HepG2 (cell line): ENCODE data around the gene PIEZO1. TPM values are rescaled to one million over a fixed set of nuclear protein-coding genes. Genes with fewer than 3 reads are reported as not detected.

Experiments used
- BORCS8-MEF2B ChIP-seq: sonication (generic); formaldehyde crosslinking; IDR thresholded peaks from 2 replicates; pipeline ENCODE4 v1.8.0; 2022; ENCODE audit warnings: mild to moderate bottlenecking, missing genetic modification reagents
- CAMTA2 ChIP-seq: sonication (generic); formaldehyde crosslinking; IDR thresholded peaks from 2 replicates; pipeline ENCODE4 v1.4.0; 2020; ENCODE audit warnings: mild to moderate bottlenecking, missing genetic modification reagents, borderline replicate concordance
- CHD4 ChIP-seq: fragments of 200-600 bp; sonication (generic); IDR thresholded peaks from 2 replicates; pipeline ENCODE4 v1.7.0; 2017; ENCODE audit warnings: mild to moderate bottlenecking, low read length, borderline replicate concordance
- FOXP1 ChIP-seq, 2 experiments: fragments of 450-650 bp in 1 of 2; IDR thresholded peaks; 2 replicates each; pipeline ENCODE4 v1.6.1; 2017 to 2018; ENCODE audit warnings: antibody characterized with exemption in 1 of 2
- IRF2 ChIP-seq: IDR thresholded peaks from 2 replicates; pipeline ENCODE4 v1.6.1; 2018; ENCODE audit warnings: missing genetic modification reagents, missing compliant biosample characterization
- JUN ChIP-seq: sonication (generic); formaldehyde crosslinking; IDR thresholded peaks from 2 replicates; pipeline ENCODE4 v1.4.0; 2020; ENCODE audit warnings: mild to moderate bottlenecking, missing genetic modification reagents
- KLF16 ChIP-seq, 2 experiments: sonication (generic) in 1 of 2; formaldehyde crosslinking in 1 of 2; IDR thresholded peaks; 2 replicates each; pipeline versions ENCODE4 v1.6.1 to v1.8.0; 2016 to 2023; ENCODE audit warnings: missing genetic modification reagents in 2 of 2, missing compliant biosample characterization in 1 of 2
- KMT2A ChIP-seq: sonication (generic); formaldehyde crosslinking; IDR thresholded peaks from 2 replicates; pipeline ENCODE4 v1.4.0; 2020; ENCODE audit warnings: missing genetic modification reagents
- NCOA1 ChIP-seq: sonication (generic); formaldehyde crosslinking; IDR thresholded peaks from 2 replicates; pipeline ENCODE4 v1.9.0; 2021; ENCODE audit warnings: missing genetic modification reagents
- POGK ChIP-seq: sonication (generic); formaldehyde crosslinking; conservative IDR thresholded peaks from 2 replicates; pipeline ENCODE4 v1.8.0; 2022; ENCODE audit warnings: mild to moderate bottlenecking, moderate library complexity, missing genetic modification reagents
- SIN3B ChIP-seq: fragments of 150-350 bp; IDR thresholded peaks from 2 replicates; pipeline ENCODE4 v1.6.1; 2014; ENCODE audit warnings: low read length
- TEAD2 ChIP-seq: sonication (generic); formaldehyde crosslinking; IDR thresholded peaks from 2 replicates; pipeline ENCODE4 v1.9.0; 2021; ENCODE audit warnings: missing genetic modification reagents
- TEF ChIP-seq: sonication (generic); formaldehyde crosslinking; IDR thresholded peaks from 2 replicates; pipeline ENCODE4 v1.5.0; 2020; ENCODE audit warnings: missing genetic modification reagents
- YEATS2 ChIP-seq: sonication (generic); formaldehyde crosslinking; IDR thresholded peaks from 2 replicates; pipeline ENCODE4 v1.4.0; 2020; ENCODE audit warnings: missing genetic modification reagents, borderline replicate concordance
- ZNF292 ChIP-seq: sonication (generic); formaldehyde crosslinking; IDR thresholded peaks from 2 replicates; pipeline ENCODE4 v1.8.1; 2022; ENCODE audit warnings: mild to moderate bottlenecking, low read depth, missing genetic modification reagents, borderline replicate concordance
- ZNF496 ChIP-seq: sonication (generic); formaldehyde crosslinking; IDR thresholded peaks from 2 replicates; pipeline ENCODE4 v1.8.1; 2023; ENCODE audit warnings: mild to moderate bottlenecking, moderate library complexity, missing genetic modification reagents; ENCODE audit not compliant: insufficient replicate concordance
- ZNF569 ChIP-seq: sonication (generic); formaldehyde crosslinking; IDR thresholded peaks from 2 replicates; pipeline ENCODE4 v1.5.0; 2020; ENCODE audit warnings: mild to moderate bottlenecking, missing genetic modification reagents, moderate library complexity, borderline replicate concordance
- ZNF792 ChIP-seq: IDR thresholded peaks from 2 replicates; pipeline ENCODE4 v1.6.1; 2016
- ZNF883 ChIP-seq: sonication (generic); formaldehyde crosslinking; IDR thresholded peaks from 2 replicates; pipeline ENCODE4 v1.5.1; 2020; ENCODE audit warnings: mild to moderate bottlenecking, missing genetic modification reagents; ENCODE audit errors: not compliant biosample characterization
- ZSCAN21 ChIP-seq: sonication (generic); formaldehyde crosslinking; IDR thresholded peaks from 2 replicates; pipeline ENCODE4 v1.8.0; 2022; ENCODE audit warnings: mild to moderate bottlenecking, missing genetic modification reagents, moderate library complexity, borderline replicate concordance
- polyA plus RNA-seq, 8 experiments: library from polyadenylated mRNA; depleted of rRNA in 3 of 8; stranded (reverse) in 7 of 8; unstranded in 1 of 8; fragments of >200 nt; fragmentation: Illumina TruSeq in 4 of 8; extraction: Trizol in 4 of 8; gene quantifications; 2 replicates each; pipeline versions ENCODE4 v1.2.1 to v1.2.3, GENCODE V29; 2011 to 2016; ENCODE audit warnings: low read depth in 4 of 8, missing spikeins in 1 of 8, mixed read lengths in 1 of 8; ENCODE audit not compliant: insufficient read depth in 1 of 8
- total RNA-seq, 5 experiments: library from RNA; depleted of rRNA; stranded (reverse); fragments of >200 nt; fragmentation: Illumina TruSeq; extraction: Trizol; gene quantifications; 2 replicates each; pipeline ENCODE4 v1.2.3, GENCODE V29; 2016; ENCODE audit warnings: low read depth in 1 of 5
- TF ChIP-seq, protein P1 (sequence below), 2 experiments: sonication (generic) in 1 of 2; formaldehyde crosslinking in 1 of 2; IDR thresholded peaks; 2 replicates each; pipeline versions ENCODE4 v1.4.0 to v1.6.1; 2016 to 2020; ENCODE audit warnings: borderline replicate concordance in 1 of 2, low read depth in 1 of 2, mild to moderate bottlenecking in 1 of 2, missing genetic modification reagents in 1 of 2
- TF ChIP-seq, protein P2 (sequence below): sonication (generic); formaldehyde crosslinking; IDR thresholded peaks from 2 replicates; pipeline ENCODE4 v1.8.1; 2022; ENCODE audit warnings: mild to moderate bottlenecking, missing genetic modification reagents
- TF ChIP-seq, protein P3 (sequence below): sonication (generic); formaldehyde crosslinking; IDR thresholded peaks from 2 replicates; pipeline ENCODE4 v1.5.1; 2020; ENCODE audit warnings: missing genetic modification reagents, mild to moderate bottlenecking, borderline replicate concordance

The PIEZO1 gene
- total and polyA plus RNA-seq, 2 of the 13 experiments (the other 11 are each of a cell fraction or from before 2014, with no cell fraction given) = 67.9 to 85.0 TPM

GRCh38 chr16:88687254-88687576, 97.8 kb downstream of the PIEZO1 start (continued):
- TF ChIP-seq, protein P1, sequence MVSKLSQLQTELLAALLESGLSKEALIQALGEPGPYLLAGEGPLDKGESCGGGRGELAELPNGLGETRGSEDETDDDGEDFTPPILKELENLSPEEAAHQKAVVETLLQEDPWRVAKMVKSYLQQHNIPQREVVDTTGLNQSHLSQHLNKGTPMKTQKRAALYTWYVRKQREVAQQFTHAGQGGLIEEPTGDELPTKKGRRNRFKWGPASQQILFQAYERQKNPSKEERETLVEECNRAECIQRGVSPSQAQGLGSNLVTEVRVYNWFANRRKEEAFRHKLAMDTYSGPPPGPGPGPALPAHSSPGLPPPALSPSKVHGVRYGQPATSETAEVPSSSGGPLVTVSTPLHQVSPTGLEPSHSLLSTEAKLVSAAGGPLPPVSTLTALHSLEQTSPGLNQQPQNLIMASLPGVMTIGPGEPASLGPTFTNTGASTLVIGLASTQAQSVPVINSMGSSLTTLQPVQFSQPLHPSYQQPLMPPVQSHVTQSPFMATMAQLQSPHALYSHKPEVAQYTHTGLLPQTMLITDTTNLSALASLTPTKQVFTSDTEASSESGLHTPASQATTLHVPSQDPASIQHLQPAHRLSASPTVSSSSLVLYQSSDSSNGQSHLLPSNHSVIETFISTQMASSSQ (IDR thresholded peaks at IDR 0.05; ENCODE audit: low read depth) = no peak
- TF ChIP-seq, protein P1 (CRISPR knock-in tag; IDR thresholded peaks at IDR 0.05; ENCODE audit: borderline replicate concordance) = 0 out of 2 replicates have a peak, but pooled peaks have one; percentile 10
- TF ChIP-seq IRF2 (CRISPR knock-in tag) (no peak), TEAD2 (no peak), POGK (peak; percentile 43; the same call in 1 of the 2 replicates), ZNF496 (CRISPR knock-in tag) (no peak), ZNF569 (CRISPR knock-in tag) (no peak), CHD4 (no peak), KLF16 (CRISPR knock-in tag; IDR thresholded peaks at IDR 0.05) (no peak), ZSCAN21 (CRISPR knock-in tag) (no peak), NCOA1 (CRISPR knock-in tag) (no peak), YEATS2 (CRISPR knock-in tag) (no peak), ZNF883 (CRISPR knock-in tag) (no peak), JUN (CRISPR knock-in tag) (no peak), FOXP1 (IDR thresholded peaks at IDR 0.05) (no peak), FOXP1 (CRISPR knock-in tag; IDR thresholded peaks at IDR 0.05) (no peak), CAMTA2 (0 out of 2 replicates have a peak, but pooled peaks have one; percentile 33), KMT2A (CRISPR knock-in tag) (no peak), SIN3B (no peak), TEF (CRISPR knock-in tag) (no peak), ZNF792 (CRISPR knock-in tag) (no peak), BORCS8-MEF2B (no peak), ZNF292 (CRISPR knock-in tag) (peak; percentile 58; the same call in 1 of the 2 replicates)
- TF ChIP-seq, protein P2, sequence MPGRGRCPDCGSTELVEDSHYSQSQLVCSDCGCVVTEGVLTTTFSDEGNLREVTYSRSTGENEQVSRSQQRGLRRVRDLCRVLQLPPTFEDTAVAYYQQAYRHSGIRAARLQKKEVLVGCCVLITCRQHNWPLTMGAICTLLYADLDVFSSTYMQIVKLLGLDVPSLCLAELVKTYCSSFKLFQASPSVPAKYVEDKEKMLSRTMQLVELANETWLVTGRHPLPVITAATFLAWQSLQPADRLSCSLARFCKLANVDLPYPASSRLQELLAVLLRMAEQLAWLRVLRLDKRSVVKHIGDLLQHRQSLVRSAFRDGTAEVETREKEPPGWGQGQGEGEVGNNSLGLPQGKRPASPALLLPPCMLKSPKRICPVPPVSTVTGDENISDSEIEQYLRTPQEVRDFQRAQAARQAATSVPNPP = no peak
- TF ChIP-seq, protein P3, sequence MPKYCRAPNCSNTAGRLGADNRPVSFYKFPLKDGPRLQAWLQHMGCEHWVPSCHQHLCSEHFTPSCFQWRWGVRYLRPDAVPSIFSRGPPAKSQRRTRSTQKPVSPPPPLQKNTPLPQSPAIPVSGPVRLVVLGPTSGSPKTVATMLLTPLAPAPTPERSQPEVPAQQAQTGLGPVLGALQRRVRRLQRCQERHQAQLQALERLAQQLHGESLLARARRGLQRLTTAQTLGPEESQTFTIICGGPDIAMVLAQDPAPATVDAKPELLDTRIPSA (CRISPR knock-in tag) = no peak
